NCI-H187 (cell line): ENCODE data around the gene TIMP1.
"Not testable (repeated sequence)": the region's sequence is repeated elsewhere in the genome, so short reads cannot be mapped to it uniquely, and the experiment has no call there.

Experiments used
- DNase-seq, 2 experiments: peaks; one replicate each; lab custom pipeline; 2025; lab: John Stamatoyannopoulos, UW

The TIMP1 gene

DNA sequence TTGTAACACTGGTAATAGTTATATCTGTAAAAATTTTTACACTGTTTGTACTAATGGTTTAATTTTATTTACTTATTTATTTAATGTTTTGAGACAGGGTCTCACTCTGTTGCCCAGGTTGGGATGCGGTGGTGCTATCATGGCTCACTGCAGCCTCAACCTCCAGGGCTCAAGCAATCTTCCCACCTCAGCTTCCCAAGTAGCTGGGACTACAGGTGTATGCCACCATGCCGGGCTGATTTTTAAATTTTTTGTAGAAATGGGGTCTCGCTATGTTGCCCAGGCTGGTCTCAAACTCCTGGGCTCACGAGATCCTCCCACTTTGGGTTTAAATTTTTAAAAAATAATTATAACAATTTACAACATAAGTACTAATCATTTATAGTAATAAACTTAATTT is 20.9 kb downstream of the TIMP1 start:
- not testable (repeated sequence) for DNase-seq

GRCh38 chrX:47605024-47605423 is 22.8 kb downstream of the TIMP1 start:
- no peak for DNase-seq

- DNase-seq, result no peak
Observed at GRCh38 chrX:47607091-47607490, 24.9 kb downstream of the TIMP1 start.

DNA sequence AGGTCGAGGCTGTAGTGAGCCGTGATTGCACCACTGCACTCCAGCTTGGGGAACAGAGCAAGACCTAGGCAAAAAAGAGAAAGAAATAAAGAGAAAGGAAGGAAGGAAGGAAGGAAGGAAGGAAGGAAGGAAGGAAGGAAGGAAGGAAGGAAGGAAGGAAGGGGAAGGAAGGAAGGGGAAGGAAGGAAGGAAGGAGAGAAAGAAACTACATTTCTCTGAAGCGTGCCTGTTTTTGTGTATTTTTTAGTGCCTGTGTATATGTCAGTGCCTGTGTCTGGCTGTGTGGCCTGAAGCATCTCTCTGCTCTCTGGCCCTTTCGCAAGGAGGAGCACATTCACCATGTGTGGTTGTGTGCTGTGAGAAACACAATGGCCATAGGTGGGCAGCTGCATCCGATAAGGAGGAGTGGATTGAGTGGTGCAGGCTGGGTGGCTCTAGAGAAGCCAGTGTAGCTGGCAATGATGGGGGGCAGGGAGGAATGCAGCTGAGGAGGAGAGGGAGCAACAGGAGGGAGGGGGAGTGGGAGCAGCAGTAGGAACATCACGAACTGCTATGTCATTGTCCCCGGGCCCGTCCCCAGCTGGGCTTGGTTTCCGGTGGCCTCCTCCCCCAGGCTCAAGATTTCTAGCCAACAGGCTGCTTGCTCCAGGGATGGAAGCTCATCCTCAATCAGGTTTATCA is 26.0 kb downstream of the TIMP1 start:
- no peak for DNase-seq

DNA sequence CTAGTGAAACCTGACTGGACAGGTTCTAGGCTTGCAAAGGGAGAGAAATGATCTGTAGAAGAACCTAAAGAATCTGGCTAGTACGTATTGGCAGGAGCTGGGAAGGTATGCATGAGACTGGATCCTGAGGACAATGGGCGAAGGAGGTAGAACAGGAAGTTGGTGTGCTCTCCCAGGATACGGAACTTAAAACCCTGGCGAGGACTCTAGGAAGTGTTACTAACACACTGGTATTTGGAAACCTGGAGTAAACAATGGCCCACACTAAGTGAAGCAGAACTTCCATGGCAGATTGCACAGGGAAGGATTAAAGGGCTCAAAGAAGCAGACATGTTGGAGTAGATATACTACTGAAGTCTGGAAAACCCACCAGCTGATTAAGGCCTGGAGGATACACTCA is 28.3 kb downstream of the TIMP1 start:
- no peak for DNase-seq

- DNase-seq, result no peak
Observed at GRCh38 chrX:47611489-47611888, 29.3 kb downstream of the TIMP1 start.

DNA sequence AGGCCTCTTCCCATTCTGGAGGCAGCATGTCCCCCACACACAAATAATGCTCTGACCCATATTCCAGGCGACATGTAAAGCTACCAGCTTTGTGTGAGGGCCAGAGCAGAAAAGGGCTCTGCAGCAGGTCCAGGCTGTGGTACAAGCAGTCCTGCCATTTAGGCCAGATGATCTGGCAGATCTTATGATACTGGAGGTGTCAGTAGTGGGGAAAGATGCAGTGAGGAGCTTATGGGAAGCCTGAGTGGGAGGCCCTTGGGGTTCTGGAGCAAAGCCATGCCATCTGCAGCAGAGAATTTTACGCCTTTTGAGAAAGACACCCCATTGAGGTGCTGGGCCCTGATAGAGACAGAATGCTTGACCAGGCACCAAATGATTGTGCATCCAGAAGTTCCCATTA is 29.7 kb downstream of the TIMP1 start:
- no peak for DNase-seq

GRCh38 chrX:47612418-47612817 is 30.2 kb downstream of the TIMP1 start:
- no peak for DNase-seq

- no peak for DNase-seq
Observed at GRCh38 chrX:47613082-47613481, 30.8 kb downstream of the TIMP1 start.

GRCh38 chrX:47614618-47615017 is 32.4 kb downstream of the TIMP1 start:
- no peak for DNase-seq

- no peak for DNase-seq
Observed at GRCh38 chrX:47618923-47619485, 36.8 kb downstream of the TIMP1 start.

DNA sequence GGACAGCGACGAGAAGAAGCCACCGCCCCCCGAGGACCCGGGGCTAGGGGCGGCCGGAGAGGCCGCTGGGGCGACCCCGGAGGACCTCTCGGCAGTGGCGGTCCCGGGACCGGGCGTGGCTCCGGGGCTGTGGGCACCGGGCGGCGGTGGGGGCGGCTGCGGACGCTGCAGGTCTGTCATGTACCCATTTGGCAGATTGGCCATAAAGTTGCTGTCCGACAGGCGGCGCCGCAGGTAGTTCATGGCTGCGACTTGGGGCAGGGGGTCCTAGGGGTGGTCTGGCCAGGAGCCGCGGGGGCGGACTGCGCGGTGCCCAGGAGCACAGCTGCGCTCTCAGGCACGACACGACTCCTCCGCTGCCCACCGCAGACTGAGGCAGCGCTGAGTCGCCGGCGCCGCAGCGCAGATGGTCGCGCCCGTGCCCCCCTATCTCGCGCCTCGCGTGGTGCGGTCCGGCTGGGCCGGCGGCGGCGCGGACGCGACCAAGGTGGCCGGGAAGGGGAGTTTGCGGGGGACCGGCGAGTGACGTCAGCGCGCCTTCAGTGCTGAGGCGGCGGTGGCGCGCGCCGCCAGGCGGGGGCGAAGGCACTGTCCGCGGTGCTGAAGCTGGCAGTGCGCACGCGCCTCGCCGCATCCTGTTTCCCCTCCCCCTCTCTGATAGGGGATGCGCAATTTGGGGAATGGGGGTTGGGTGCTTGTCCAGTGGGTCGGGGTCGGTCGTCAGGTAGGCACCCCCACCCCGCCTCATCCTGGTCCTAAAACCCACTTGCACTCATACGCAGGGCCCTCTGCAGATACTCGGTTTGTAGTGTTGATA is 37.5 kb downstream of the TIMP1 start, which contains the start of gene SYN1:
SYN1 (minus strand) TSS at position 372 of the 817 bp plus-strand sequence; CDS start at position 243, 129 bp downstream.
- peak; percentile 4 to 50 for DNase-seq

DNA sequence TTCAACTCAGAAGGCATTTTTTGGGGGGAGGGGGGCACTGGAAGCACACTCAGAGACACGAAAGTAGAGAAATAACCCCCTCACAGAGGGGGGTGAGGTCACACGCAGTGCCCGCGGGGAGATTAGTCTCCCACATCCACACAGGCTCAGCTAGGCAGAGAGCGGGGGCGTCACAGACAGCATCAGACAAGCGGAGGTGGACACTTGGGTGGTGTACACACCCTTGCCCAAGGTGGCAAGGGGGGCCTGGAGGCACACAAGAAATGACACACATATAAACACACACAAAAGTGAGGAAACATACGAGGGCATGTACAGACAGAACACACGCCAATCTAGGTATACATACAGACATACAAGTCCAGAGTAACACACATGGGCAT is 38.1 kb downstream of the TIMP1 start:
- DNase-seq, result no peak

DNA sequence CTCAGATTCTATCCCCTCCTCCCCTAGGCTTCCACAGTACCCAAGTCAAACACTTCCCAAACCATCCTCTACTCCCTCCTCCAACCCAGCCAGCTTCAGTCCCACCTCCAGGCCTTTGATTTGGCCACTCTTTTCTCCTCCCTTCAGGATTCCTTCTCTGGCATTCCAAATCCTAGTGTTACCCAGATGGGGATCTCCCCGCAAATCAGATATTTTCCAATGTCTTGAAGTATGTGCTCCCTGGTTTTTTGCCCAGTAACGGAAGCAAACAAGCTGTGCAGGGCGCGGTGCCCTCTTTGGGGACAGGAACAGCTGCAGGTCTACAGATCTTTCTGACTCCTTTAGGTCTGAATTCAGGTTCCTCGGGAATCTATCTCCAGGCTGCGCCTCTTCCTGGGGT is 39.6 kb downstream of the TIMP1 start:
- no peak for DNase-seq

GRCh38 chrX:47623540-47624027 is 41.3 kb downstream of the TIMP1 start:
- DNase-seq, result peak; percentile 2 to 56

GRCh38 chrX:47625365-47625764 is 43.1 kb downstream of the TIMP1 start:
- no peak for DNase-seq

DNA sequence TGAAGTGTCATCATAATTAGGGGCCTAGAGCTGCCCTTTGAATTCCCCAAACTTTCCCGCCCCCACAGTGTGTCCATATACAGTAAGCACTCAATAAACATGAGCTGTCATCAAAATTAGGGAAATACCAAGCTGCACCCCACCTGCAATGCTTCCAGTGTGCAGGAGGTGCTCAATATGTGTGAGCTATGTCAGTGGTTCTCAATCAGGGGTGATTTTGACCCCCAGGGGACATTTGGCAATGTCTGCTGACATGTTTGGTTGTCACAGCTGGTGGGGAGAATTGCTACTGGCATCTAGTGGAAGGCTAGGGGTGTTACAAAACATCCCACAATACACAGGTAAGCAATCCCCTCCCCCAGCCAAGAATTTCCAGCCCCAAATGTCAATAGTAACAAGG is 46.7 kb downstream of the TIMP1 start:
- DNase-seq, result no peak

GRCh38 chrX:47629419-47630200 is 47.4 kb downstream of the TIMP1 start, which contains the start of gene CFP:
CFP (minus strand) TSS chrX:47629930; CDS start chrX:47629844, 86 bp downstream.
- no peak for DNase-seq

DNA sequence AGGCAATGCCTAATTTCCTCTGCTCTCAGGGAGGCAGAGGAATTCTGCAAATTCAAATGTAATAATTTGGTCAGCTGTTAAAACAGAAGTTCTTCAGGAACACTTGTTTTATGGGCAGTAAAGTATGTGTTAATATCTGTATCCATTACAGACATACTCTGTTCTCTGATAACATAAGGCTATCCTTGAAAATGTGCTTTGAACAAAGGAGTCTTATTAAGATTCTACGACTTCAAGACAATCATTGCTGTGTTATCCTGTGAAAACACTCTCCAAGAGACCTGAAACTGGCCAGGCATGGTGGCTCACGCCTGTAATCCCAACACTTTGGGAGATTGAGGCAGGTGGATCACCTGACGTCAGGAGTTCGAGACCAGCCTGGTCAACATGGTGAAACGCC is 49.4 kb downstream of the TIMP1 start:
- DNase-seq, result no peak

DNA sequence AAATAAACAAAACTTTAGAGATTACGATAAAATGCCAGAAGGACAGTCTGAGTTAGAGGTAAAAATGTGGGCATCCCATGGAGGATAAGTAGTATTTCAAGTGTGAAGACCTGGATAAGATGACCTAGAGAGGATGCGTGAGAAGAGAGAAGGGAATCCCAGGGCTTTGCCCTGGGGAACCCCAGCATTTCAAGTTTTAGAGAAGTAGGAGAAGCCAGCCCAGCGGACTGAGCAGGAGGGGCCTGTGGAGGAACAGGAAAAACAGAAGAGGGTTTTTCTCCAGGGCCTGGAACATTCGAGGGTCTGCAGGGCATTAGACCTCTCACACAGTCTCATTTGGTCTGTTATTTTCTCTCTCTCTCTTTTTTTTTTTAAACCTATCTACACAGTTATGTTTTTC is 50.4 kb downstream of the TIMP1 start:
- no peak for DNase-seq

DNA sequence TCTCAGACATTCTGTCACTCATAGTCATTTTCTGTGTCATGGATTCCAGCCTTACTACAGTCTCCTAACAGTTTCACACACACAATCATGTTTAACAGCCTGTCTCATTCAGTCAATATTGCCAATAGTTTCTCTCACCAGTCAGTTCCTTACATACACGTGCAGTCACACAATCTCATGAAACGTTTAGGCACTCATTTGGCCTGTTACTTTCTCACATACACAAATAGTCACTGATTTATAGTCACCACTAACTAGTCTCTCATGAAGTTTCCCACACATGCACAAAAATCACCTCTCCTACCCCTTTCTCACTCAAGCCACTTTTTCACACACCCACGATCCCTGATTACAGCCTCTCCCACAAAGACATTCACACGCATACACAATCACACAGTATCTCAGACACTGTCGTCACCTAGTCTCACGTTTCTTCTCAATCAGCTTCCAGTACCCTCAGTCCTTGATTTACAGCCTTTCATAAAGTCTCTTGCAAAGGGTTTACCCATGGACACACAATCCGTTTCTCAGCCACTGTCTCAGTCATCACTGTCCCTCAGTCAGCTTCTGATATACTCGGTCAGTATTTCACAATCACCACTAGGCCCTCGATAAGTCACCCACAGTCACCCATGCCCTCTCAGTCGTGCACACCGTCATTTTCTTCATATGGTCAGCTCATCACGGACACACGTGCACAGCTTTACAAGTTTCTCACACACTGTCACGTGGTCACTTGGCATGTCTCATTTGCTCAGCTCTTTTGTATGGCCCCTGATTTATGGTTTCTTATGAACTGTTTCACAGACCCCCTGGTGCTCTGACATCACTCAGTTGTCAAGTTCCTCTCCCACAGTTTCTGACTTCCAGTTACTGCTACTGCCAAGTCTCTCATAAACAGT is 51.7 kb downstream of the TIMP1 start:
- no peak for DNase-seq
